NCI-H2107 (cell line): Measurements from ENCODE around the gene PI4KB.
"Not testable (repeated sequence)": the region's sequence is repeated elsewhere in the genome, so short reads cannot be mapped to it uniquely, and the experiment has no call there.

Source experiments
- DNase-seq: peaks from one replicate; lab custom pipeline; 2025; lab: John Stamatoyannopoulos, UW

PI4KB gene

GRCh38 chr1:151327223-151327902 lies at the start of gene PI4KB:
TSS of gene PI4KB (minus strand) at chr1:151327416. CDS start at chr1:151316481, 10,935 bp downstream.
- peak; percentile 97 for DNase-seq

DNA sequence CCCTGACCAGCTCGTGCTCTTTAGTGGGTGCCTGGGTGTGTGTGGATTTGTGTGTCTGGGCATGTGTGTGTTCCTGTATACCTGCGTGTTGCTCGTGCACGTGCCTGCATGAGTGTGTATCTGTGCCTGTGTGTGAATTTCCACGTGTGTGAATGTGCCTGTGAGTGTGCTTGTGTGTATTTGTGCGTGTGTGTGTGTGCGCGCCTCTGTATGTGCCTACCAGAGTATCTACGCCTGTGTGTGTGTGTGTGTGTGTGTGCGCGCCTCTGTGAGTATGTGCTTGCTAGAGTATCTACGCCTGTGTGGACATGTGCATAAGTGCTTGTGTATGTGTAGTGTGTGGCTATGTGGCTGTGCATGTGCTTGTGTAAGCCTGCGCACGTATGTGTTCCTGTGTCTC lies 46.0 kb upstream of the PI4KB start:
- DNase-seq = no peak

DNA sequence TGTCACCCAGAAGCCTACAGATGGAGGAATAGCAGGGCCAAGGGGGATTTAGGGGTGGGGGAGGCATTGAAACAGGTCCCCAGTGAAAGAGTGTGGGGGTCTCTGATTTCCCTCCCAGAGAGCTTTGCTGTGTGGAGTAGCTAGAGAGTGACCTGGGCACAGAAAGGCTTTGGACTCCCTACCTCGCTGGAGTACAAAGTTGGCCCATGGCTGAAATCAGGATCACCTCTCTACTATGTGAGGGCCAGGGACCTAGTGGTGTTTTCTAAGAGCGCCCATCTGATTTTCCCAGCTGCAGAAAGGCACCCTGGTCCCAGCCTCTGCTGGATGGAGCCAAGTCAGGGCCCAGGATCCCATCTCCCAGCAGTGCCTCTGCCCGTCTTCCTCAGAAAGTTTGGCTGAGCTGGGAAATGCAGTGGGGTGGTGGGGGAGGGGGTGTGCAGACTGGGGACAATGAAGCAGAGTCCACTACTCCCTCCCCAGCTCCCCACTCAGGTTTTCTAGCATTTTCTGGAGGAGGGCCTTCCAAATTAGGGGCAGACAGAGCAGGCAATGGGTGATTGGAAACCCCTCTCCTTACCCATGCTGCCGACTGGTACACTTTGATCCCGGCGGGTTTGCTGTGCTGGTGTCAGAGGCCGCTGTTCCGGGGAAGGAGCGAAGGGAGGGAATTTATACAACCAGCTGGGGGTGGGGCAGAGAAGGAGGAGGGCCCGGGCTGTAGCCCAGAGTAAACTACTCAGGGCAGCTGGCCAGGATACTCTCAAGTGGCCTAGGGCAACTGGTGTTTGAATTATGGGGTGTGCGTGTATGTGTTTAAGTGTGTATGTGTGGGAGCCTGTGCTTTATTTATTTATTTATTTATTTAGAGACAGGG lies 45.1 kb upstream of the PI4KB start, which contains the start of gene SELENBP1:
SELENBP1 (minus strand) TSS at position 648 of the 877 bp plus-strand sequence; CDS start at position 584, 64 bp downstream.
- peak; percentile 52 for DNase-seq

GRCh38 chr1:151371370-151372057 lies 44.3 kb upstream of the PI4KB start:
- peak; percentile 70 for DNase-seq

DNA sequence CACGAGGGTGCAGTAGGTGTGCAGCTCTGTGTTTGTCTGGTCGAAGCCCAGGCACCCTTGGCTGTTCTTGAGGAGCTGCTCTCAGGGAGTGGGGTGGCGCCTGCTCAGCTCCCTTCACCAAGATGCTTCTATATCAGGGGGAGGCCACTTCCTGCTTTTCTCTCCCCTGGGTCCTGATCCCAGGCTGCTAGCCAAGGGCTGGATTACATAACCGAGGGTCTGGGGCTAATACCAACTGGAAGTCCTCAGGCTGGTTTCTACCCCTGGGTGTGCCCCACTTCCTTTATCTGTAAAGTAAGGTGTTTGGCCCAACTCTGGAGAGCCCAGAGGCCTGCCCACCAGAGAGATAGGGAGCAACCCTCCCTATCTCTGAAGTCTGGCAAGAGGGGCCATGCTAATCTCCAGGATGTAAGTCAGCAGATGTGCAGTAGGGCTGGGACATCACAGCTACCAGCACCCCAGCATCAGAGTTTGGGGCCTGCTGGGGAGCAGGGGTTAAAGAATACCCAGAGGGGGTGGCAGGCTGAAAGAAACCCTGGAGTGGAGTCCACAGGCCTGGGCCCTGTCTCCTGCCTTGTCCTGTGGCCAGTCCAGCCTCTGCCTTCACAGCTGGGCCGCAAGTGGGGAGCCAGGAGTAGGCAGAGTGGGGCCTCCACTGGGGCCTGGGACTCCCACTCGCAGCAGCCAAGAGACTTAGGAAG lies 43.1 kb upstream of the PI4KB start:
- no peak for DNase-seq

- DNase-seq = no peak
Observed at GRCh38 chr1:151369621-151370048, 42.4 kb upstream of the PI4KB start.

DNA sequence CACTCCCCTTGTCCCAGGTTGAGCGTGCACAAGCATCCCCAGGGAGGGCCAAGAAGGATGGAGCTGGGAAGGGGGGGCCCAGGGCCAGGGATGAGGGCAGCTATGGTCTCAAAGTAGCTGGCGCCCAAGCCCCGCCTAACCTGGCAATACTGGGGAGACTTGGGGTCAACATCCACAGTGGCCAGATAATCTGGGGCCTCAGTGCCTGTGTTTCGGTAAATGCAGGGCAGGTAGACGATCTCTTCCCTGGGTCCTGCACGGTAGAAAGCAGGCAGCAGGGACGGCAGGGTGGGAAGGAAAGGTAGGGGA lies 42.0 kb upstream of the PI4KB start:
- DNase-seq = no peak

DNA sequence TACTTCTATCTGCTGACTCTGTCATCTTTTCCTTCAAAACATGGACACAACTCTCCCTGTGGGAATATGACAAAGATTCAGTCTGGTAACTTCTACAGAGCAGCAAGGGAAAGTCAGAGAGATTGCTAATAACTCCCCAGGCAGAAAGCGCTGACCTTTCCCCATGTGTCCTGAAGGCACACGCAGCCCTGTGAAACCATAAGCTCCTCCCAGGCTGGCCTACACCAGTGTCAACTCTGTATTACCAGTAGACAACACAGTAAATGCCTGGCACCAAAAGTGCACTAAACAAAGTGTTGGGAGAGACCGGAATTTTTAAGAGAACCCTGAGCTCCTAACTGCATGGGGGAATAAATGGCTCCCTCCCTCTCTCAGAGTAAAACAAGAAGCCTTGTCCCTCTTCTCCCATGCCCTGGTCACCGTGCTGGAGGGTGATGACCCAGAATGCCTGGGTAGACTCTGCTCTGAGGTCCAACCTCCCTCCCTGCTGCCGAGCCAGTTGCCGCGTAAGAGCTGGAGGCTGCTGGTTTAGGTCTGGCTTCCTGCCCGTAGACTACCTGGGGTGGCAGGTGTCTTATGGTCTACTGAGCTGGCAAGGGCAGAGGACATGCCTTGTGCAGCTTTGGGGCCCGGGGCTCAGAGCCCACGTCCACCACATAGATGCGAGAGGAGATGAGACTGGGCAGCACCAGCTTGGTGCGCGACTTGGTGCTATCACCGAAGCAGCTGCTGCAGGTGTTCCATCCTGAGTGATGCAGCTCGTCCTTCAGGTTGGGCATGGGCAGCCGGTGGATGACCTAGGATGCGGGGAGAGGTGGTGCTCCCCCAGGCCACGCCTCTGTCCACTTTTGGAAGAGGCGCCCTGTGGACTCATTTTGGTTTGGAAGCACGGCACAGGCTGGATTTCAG lies 41.4 kb upstream of the PI4KB start:
- no peak for DNase-seq

GRCh38 chr1:151367658-151368392 lies 40.6 kb upstream of the PI4KB start:
- DNase-seq = no peak

DNA sequence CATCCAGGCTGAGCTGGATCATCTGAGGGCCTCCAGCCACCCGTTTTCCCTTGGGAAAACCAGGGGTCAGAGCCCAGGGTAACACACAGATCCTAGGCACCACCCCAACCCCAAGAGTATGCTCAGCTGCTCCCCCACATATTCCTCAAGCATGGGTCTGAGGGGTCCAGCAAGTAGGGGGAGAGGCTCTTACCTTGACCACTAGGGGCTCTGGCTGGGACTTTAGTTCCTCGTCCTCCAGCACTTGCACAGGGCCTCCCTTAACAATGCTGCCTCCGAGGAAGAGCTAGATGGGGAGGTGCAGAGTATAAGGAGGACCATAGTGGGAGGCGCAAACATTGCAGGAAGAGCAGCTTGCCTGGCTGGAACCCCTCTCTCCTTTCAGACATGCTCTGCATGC lies 37.8 kb upstream of the PI4KB start:
- no peak for DNase-seq

- no peak for DNase-seq
Observed at GRCh38 chr1:151362308-151363155, 35.3 kb upstream of the PI4KB start.

DNA sequence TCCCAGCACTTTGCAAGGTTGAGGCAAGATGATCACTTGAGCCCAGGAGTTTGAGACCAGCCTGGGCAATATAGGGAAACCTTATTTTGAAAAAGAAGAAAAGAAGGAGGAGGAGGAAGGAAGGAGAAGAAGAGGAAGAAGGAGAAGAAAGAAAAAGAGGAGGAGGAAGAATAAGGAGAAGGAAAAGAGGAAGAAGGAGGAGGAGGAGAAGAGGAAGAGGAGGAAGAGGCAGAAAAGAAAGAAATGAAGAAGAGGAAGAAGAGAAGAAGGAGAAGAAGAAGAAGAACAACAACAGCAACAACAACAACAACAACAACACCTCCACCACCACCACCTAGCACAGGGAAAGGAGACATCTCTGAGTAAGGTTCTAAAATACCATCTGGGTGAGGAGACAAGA lies 34.7 kb upstream of the PI4KB start:
- no peak for DNase-seq

DNA sequence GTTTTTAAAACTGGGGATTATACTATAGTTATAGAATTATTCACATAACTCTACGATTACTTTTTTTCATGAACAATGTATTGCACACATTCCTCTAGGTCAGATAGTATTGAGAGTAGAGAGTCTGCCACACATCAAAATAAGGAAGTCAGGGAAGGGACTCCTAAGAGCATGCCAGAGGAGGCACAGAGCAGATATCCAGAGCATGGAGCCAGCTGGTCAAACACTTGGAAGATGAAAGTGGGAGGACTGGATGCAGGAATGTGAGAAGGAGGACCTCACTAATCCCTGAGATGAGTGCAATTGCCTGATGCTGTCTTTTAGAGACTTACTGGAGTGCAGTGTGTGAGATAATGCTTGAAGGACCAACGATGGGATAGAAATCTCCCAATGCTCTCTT lies 29.5 kb upstream of the PI4KB start:
- DNase-seq = no peak

GRCh38 chr1:151352021-151352718 lies 25.0 kb upstream of the PI4KB start:
- no peak for DNase-seq

DNA sequence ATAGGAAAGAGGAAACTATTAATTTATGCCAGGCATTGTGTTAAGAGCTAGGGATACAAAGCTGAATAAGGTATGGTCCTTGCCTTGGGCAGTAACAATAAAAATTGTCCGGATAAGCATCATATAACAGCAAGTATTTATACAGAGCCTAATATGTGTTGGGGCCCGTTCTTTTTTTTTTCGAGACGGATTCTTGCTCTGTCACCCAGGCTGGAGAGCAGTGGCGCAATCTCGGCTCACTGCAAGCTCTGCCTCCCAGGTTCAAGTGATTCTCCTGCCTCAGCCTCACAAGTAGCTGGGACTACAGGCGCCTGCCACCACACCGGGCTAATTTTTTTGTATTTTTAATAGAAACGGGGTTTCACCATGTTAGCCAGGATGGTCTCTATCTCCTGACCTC lies 23.1 kb upstream of the PI4KB start:
- not testable (repeated sequence) for DNase-seq

DNA sequence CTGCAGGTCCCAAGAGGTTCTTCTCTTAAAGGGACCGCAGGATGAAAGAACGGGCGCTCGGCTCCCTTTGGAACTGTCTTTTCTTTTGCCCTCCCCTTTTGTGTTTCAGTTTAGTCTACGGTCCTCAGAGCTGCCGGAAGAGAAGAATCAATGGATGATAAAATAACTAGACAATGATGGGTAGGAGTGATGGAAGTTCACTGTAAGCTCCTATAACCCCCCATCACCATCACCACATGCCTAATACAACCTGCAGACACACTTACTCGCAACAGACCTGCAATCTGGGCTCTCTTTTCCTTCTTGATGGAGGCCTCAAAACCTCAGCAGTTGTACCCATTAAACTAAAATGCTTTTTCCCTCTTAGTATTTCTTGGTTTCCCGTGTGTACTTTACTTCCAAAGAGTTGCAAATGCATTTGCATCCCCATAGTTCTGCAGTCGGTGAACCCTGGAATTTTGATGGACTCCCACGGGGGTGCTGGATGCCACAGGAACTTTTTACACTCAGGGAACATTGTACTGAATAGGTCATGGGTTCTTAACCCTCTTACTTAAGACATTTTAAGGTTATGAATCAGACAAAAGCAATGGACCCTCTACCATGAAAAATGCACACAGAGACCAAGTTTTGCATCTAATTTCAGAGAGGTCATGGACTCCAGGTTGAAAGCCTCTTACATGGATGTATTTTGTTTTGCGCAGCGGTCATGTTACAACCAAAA lies 20.5 kb upstream of the PI4KB start:
- DNase-seq = no peak

- peak; percentile 96 for DNase-seq
Observed at GRCh38 chr1:151346769-151347522, 19.7 kb upstream of the PI4KB start, which contains the start of gene RFX5. TSS of gene RFX5 (minus strand) at chr1:151347252. CDS start at chr1:151346320, 932 bp downstream.
